Measurements from ENCODE around the gene TULP4.

DNA sequence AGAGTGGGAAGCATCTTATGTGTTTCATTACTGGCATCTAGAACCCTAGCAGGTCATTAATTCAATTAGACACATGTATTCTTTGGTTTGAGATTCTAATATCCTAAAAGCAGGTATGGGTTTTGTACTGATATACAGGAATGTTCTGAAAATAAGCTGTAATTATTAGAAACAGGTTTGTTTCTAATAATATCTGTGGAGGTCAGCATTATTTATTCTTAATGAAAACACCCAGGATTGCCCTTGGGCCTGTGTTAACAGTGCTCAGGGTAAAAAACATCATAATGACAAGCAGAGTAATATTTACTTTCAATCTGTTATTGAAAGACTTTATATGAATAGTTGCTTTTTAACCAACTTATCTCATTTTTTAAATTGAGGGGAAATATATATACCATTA, 8.0 kb upstream of the TULP4 start:
- TF ChIP-seq LEF1 (IDR thresholded peaks at IDR 0.05; ENCODE audit: borderline replicate concordance) = no peak
- no peak for TF ChIP-seq SUZ12 (IDR thresholded peaks at IDR 0.05)
- TF ChIP-seq BHLHE40 (IDR thresholded peaks at IDR 0.05; ENCODE audit: borderline replicate concordance) = no peak
- no peak for TF ChIP-seq ELF4 (IDR thresholded peaks at IDR 0.05)
- no peak for TF ChIP-seq NFRKB (IDR thresholded peaks at IDR 0.05)
- no peak for TF ChIP-seq FOXK2 (IDR thresholded peaks at IDR 0.05)
- no peak for TF ChIP-seq FOXM1 (IDR thresholded peaks at IDR 0.05; ENCODE audit: borderline replicate concordance)
- TF ChIP-seq SP1 (IDR thresholded peaks at IDR 0.05) = no peak
- TF ChIP-seq FOXA1 (IDR thresholded peaks at IDR 0.05) = no peak
